ENCODE data around the gene FAM222B. TPM values are rescaled to one million over a fixed set of nuclear protein-coding genes. Genes with fewer than 3 reads are reported as not detected.

The FAM222B gene
- total and polyA plus RNA-seq, 9 of the 15 experiments (the other 6 are each of a cell fraction or from before 2014, with no cell fraction given), result 4.0 to 34.6 (median 7.5) TPM

- TF ChIP-seq HOMEZ (CRISPR knock-in tag; IDR thresholded peaks at IDR 0.05) (0 out of 2 replicates have a peak, but pooled peaks have one; percentile 24), RNF2 (IDR thresholded peaks at IDR 0.05) (no peak), CBX8 (IDR thresholded peaks at IDR 0.05; ENCODE audit: borderline replicate concordance, extremely low read depth, low read depth, low read length, poor library complexity, severe bottlenecking) (no peak), STAT5B (CRISPR knock-in tag; IDR thresholded peaks at IDR 0.05) (no peak), CHD1 (IDR thresholded peaks at IDR 0.05; ENCODE audit: low read length) (no peak), CC2D1A (IDR thresholded peaks at IDR 0.05) (no peak), ZNF764 (CRISPR knock-in tag; IDR thresholded peaks at IDR 0.05; ENCODE audit: low read depth) (no peak), U2AF1 (optimal IDR thresholded peaks at IDR 0.05; ENCODE audit: low read depth, low read length) (no peak), LEF1 (IDR thresholded peaks at IDR 0.05) (peak; percentile 54), CTCFL (IDR thresholded peaks at IDR 0.05; ENCODE audit: borderline replicate concordance, insufficient read depth, low read depth, low read length, poor library complexity, severe bottlenecking) (no peak), THAP12 (CRISPR knock-in tag; IDR thresholded peaks at IDR 0.05) (no peak), COPS2 (conservative IDR thresholded peaks at IDR 0.05) (no peak), PKNOX1 (IDR thresholded peaks at IDR 0.05) (peak; percentile 82), SRSF9 (IDR thresholded peaks at IDR 0.05; ENCODE audit: borderline replicate concordance, low read depth, low read length) (no peak)
- TF ChIP-seq, protein P1, sequence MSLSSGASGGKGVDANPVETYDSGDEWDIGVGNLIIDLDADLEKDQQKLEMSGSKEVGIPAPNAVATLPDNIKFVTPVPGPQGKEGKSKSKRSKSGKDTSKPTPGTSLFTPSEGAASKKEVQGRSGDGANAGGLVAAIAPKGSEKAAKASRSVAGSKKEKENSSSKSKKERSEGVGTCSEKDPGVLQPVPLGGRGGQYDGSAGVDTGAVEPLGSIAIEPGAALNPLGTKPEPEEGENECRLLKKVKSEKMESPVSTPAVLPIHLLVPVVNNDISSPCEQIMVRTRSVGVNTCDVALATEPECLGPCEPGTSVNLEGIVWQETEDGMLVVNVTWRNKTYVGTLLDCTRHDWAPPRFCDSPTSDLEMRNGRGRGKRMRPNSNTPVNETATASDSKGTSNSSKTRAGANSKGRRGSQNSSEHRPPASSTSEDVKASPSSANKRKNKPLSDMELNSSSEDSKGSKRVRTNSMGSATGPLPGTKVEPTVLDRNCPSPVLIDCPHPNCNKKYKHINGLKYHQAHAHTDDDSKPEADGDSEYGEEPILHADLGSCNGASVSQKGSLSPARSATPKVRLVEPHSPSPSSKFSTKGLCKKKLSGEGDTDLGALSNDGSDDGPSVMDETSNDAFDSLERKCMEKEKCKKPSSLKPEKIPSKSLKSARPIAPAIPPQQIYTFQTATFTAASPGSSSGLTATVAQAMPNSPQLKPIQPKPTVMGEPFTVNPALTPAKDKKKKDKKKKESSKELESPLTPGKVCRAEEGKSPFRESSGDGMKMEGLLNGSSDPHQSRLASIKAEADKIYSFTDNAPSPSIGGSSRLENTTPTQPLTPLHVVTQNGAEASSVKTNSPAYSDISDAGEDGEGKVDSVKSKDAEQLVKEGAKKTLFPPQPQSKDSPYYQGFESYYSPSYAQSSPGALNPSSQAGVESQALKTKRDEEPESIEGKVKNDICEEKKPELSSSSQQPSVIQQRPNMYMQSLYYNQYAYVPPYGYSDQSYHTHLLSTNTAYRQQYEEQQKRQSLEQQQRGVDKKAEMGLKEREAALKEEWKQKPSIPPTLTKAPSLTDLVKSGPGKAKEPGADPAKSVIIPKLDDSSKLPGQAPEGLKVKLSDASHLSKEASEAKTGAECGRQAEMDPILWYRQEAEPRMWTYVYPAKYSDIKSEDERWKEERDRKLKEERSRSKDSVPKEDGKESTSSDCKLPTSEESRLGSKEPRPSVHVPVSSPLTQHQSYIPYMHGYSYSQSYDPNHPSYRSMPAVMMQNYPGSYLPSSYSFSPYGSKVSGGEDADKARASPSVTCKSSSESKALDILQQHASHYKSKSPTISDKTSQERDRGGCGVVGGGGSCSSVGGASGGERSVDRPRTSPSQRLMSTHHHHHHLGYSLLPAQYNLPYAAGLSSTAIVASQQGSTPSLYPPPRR (CRISPR knock-in tag; IDR thresholded peaks at IDR 0.05; ENCODE audit: borderline replicate concordance), result no peak
Observed at GRCh38 chr17:28735242-28735722, 107.3 kb downstream of the FAM222B start (continued).

All from K562 (cell line).